SK-N-SH treated with all-trans-retinoic acid at 6 μM for 48 hours (cell line): ENCODE data around the gene RSAD1.

Experiments used
- ATAC-seq: fragments of 200-7000 bp; cut with Tn5 transposase; 3 replicates; pipeline ENCODE4 v1.9.1; 2020; ENCODE audit warnings: mild to moderate bottlenecking, moderate library complexity
- ARNTL ChIP-seq: fragments of 450-650 bp; formaldehyde crosslinking; IDR thresholded peaks from 2 replicates; pipeline ENCODE4 v1.5.0; 2020; ENCODE audit warnings: low read depth, mild to moderate bottlenecking, moderate library complexity, borderline replicate concordance
- CSDC2 ChIP-seq: fragments of 250-450 bp; sonication (Bioruptor Pico); IDR thresholded peaks from 2 replicates; pipeline ENCODE4 v1.5.0; 2020; ENCODE audit warnings: mild to moderate bottlenecking, moderate library complexity
- CSRNP3 ChIP-seq: fragments of 250-450 bp; sonication (Bioruptor Pico); IDR thresholded peaks from 2 replicates; pipeline ENCODE4 v1.5.1; 2021; ENCODE audit warnings: mild to moderate bottlenecking, moderate library complexity
- GLIS3 ChIP-seq: fragments of 250-450 bp; sonication (Bioruptor Pico); IDR thresholded peaks from 2 replicates; pipeline ENCODE4 v1.5.0; 2020; ENCODE audit warnings: mild to moderate bottlenecking, moderate library complexity
- ISL1 ChIP-seq: fragments of 250-450 bp; sonication (Bioruptor Pico); IDR thresholded peaks from 2 replicates; pipeline ENCODE4 v2.1.2; 2022; ENCODE audit warnings: mild to moderate bottlenecking, moderate library complexity
- OSR1 ChIP-seq: fragments of 250-450 bp; sonication (Bioruptor Pico); IDR thresholded peaks from 2 replicates; pipeline ENCODE4 v1.8.0; 2022; ENCODE audit warnings: moderate library complexity, mild to moderate bottlenecking, inconsistent platforms
- PATZ1 ChIP-seq: fragments of 250-450 bp; sonication (Bioruptor Pico); IDR thresholded peaks from 2 replicates; pipeline ENCODE4 v1.8.0; 2020; ENCODE audit warnings: mild to moderate bottlenecking, moderate library complexity, borderline replicate concordance
- POU6F1 ChIP-seq: fragments of 250-450 bp; sonication (Bioruptor Pico); IDR thresholded peaks from 2 replicates; pipeline ENCODE4 v1.8.0; 2021; ENCODE audit warnings: low read depth, mild to moderate bottlenecking, moderate library complexity, borderline replicate concordance
- PPARA ChIP-seq: fragments of 250-450 bp; sonication (Bioruptor Pico); IDR thresholded peaks from 2 replicates; pipeline ENCODE4 v1.5.0; 2020; ENCODE audit warnings: mild to moderate bottlenecking, borderline replicate concordance
- SNAI2 ChIP-seq: fragments of 250-450 bp; sonication (Bioruptor Pico); IDR thresholded peaks from 2 replicates; pipeline ENCODE4 v1.5.0; 2020; ENCODE audit warnings: mild to moderate bottlenecking, moderate library complexity
- TOX ChIP-seq: fragments of 250-450 bp; sonication (Bioruptor Pico); IDR thresholded peaks from 2 replicates; pipeline ENCODE4 v1.8.0; 2021; ENCODE audit warnings: mild to moderate bottlenecking, moderate library complexity, borderline replicate concordance
- TSHZ2 ChIP-seq: fragments of 250-450 bp; sonication (Bioruptor Pico); IDR thresholded peaks from 2 replicates; pipeline ENCODE4 v1.5.0; 2020; ENCODE audit warnings: mild to moderate bottlenecking, moderate library complexity
- ZC3H10 ChIP-seq: fragments of 250-450 bp; sonication (Bioruptor Pico); IDR thresholded peaks from 2 replicates; pipeline ENCODE4 v1.5.1; 2021; ENCODE audit warnings: mild to moderate bottlenecking, moderate library complexity
- ZFP3 ChIP-seq: fragments of 250-450 bp; sonication (Bioruptor Pico); IDR thresholded peaks from 2 replicates; pipeline ENCODE4 v1.5.0; 2020; ENCODE audit warnings: mild to moderate bottlenecking, moderate library complexity
- ZFP30 ChIP-seq: fragments of 450-650 bp; formaldehyde crosslinking; IDR thresholded peaks from 2 replicates; pipeline ENCODE4 v1.5.0; 2022; ENCODE audit warnings: mild to moderate bottlenecking, moderate library complexity
- ZNF565 ChIP-seq: fragments of 450-650 bp; formaldehyde crosslinking; conservative IDR thresholded peaks from 2 replicates; pipeline ENCODE4 v1.5.0; 2020; ENCODE audit warnings: low read depth, mild to moderate bottlenecking, moderate library complexity
- ZNF70 ChIP-seq: fragments of 450-650 bp; formaldehyde crosslinking; IDR thresholded peaks from 2 replicates; pipeline ENCODE4 v1.5.0; 2020; ENCODE audit warnings: mild to moderate bottlenecking, moderate library complexity

RSAD1 gene

GRCh38 chr17:50445730-50446325 lies 32.8 kb upstream of the RSAD1 start:
- ATAC-seq = peak; percentile 38; the same call in 2 of the 3 replicates
- TF ChIP-seq ZC3H10 (CRISPR knock-in tag) (no peak), ISL1 (CRISPR knock-in tag) (no peak), GLIS3 (CRISPR knock-in tag) (no peak), PPARA (CRISPR knock-in tag) (no peak), SNAI2 (CRISPR knock-in tag) (no peak), TSHZ2 (CRISPR knock-in tag) (no peak), CSDC2 (no peak), ZNF565 (CRISPR knock-in tag) (no peak), CSRNP3 (CRISPR knock-in tag) (no peak), POU6F1 (CRISPR knock-in tag) (no peak), OSR1 (CRISPR knock-in tag) (no peak), ZFP30 (CRISPR knock-in tag) (no peak)
- TF ChIP-seq, all 23 proteins: peak for 0

GRCh38 chr17:50447870-50448595 lies 30.6 kb upstream of the RSAD1 start:
- TF ChIP-seq ZFP3 (CRISPR knock-in tag) (no peak), ZFP30 (CRISPR knock-in tag) (no peak), ZC3H10 (CRISPR knock-in tag) (no peak), PATZ1 (CRISPR knock-in tag) (no peak), TSHZ2 (CRISPR knock-in tag) (no peak), CSRNP3 (CRISPR knock-in tag) (no peak), CSDC2 (no peak), ISL1 (CRISPR knock-in tag) (no peak), ZNF565 (CRISPR knock-in tag) (no peak), GLIS3 (CRISPR knock-in tag) (no peak), ZNF70 (no peak), ARNTL (CRISPR knock-in tag) (no peak), SNAI2 (CRISPR knock-in tag) (no peak), TOX (CRISPR knock-in tag) (no peak)
- ATAC-seq = no peak
